Mucosa of stomach (tissue), 1 donor: Measurements from ENCODE around the gene ZMPSTE24.
"Not testable (repeated sequence)": the region's sequence is repeated elsewhere in the genome, so short reads cannot be mapped to it uniquely, and the experiment has no call there.

ENCODE experiments used
- H3K27me3 ChIP-seq: one replicate; pipeline ENCODE4 v1.7.0; 2013; ENCODE audit warnings: mild to moderate bottlenecking, low read length; ENCODE audit not compliant: control insufficient read depth, insufficient read depth
- H3K36me3 ChIP-seq: one replicate; pipeline ENCODE4 v1.7.0; 2013; ENCODE audit warnings: low read length; ENCODE audit not compliant: control insufficient read depth, insufficient read depth
- H3K4me1 ChIP-seq: one replicate; pipeline ENCODE4 v1.7.0; 2013; ENCODE audit warnings: mild to moderate bottlenecking, low read length; ENCODE audit not compliant: control insufficient read depth, insufficient read depth
- H3K4me3 ChIP-seq: one replicate; pipeline ENCODE4 v1.7.0; 2013; ENCODE audit warnings: low read length
- H3K9ac ChIP-seq: one replicate; pipeline ENCODE4 v1.7.0; 2013; ENCODE audit warnings: mild to moderate bottlenecking, low read length, moderate library complexity
- H3K9me3 ChIP-seq: one replicate; pipeline ENCODE4 v1.7.0; 2013; ENCODE audit warnings: mild to moderate bottlenecking, low read length, moderate library complexity; ENCODE audit not compliant: control insufficient read depth
- donor health status: Pancreatic carcinoma.

The ZMPSTE24 gene

GRCh38 chr1:40315795-40316594 lies 58.0 kb downstream of the ZMPSTE24 start:
- Histone ChIP-seq H3K9me3 (no peaks in the 10 kb centered on the region), H3K4me3 (peak overlapping the region; percentile 6), H3K9ac (peak overlapping the region; percentile 22), H3K4me1 (peaks cover 34% of the 10 kb centered on the region), H3K36me3 (no peaks in the 10 kb centered on the region), H3K27me3 (peaks cover 31% of the 10 kb centered on the region)

DNA sequence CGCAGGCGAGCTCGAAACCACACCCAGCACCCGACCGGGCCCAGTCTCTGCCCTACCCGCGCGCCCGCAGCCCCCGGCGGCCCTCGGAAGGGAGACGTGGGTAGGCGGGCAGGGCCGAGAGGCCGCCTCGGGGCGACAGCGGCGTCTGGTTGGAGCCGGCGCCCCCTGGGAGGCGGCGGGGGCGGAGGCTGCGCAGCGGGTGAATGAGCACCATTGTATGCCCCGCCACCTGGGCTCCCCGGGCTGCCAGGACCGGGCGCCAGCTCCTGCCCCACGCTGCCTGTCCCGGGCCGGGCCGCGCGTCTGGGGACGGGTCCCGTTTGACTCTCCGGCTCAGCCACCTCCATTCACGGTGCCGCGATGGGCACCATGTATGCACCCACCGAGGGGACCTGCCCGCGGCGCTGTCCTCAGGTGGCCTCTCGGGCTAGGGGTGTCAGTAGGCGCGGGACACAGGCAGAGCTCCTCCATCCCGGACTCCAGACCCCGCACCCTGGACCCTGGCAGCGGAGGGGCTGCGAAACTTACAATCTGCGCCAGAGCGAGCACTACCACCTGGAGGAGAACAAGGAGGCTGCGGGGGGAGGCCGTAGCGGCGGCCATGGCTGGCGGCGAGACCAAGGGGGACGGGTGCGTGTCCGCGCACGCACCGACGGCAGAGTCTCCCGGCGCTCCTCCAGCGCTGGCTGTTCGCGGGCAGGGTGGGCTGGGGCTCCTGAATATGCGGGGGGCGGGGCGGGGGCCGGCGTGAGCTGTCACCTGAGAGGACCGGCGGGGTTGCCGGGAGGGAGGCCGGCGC lies 58.8 kb downstream of the ZMPSTE24 start, which contains the start of gene COL9A2:
TSS of gene COL9A2 (minus strand) at position 692 of the 799 bp plus-strand sequence. CDS start at position 603, 89 bp downstream.
- Histone ChIP-seq H3K4me3 (peak within 1 kb of the TSS; percentile 6), H3K9me3 (no peaks in the 10 kb centered on the region), H3K4me1 (peaks cover 31% of the 10 kb centered on the region), H3K27me3 (peaks cover 31% of the 10 kb centered on the region), H3K36me3 (no peaks in the 10 kb centered on the region), H3K9ac (peak within 1 kb of the TSS; percentile 22)

DNA sequence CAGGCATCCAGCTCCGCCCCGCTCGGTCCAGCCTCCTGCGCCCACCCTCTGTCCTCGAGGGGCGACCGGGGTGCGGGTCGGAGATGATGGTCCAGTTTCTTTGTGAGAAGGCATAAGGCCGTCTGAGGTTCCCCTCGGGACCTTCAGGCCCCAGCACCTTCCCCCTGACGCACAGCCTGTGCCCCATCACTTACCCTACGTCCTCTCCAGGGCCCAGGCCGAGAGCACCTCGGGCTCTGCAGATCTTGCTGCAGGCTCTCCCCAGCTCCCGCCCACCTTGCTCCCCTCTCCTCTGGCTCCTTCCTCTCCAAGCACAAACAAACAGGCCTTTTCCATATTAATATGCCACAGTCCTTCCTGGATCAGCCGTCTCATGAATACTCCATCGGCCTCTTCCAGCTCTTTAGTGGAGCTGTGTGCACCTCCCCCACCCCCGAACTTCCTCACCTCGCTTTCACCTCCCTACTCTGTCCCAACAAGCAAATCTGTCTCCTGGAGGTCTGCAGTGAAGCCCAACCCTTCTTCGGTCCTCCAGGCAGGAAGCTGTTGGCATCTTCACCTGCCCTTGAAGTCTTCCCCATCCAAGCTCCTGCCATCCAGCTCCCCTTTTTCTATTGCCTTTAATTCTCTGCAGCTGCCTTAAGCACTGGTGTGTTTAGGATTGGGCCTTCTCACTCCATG lies 59.5 kb downstream of the ZMPSTE24 start:
- no peak overlapping the region for H3K4me3 ChIP-seq
- H3K4me1 ChIP-seq = peaks cover 23% of the 10 kb centered on the region
- no peaks in the 10 kb centered on the region for H3K9me3 ChIP-seq
- H3K27me3 ChIP-seq = peaks cover 31% of the 10 kb centered on the region
- H3K9ac ChIP-seq = no peak overlapping the region
- H3K36me3 ChIP-seq = no peaks in the 10 kb centered on the region

DNA sequence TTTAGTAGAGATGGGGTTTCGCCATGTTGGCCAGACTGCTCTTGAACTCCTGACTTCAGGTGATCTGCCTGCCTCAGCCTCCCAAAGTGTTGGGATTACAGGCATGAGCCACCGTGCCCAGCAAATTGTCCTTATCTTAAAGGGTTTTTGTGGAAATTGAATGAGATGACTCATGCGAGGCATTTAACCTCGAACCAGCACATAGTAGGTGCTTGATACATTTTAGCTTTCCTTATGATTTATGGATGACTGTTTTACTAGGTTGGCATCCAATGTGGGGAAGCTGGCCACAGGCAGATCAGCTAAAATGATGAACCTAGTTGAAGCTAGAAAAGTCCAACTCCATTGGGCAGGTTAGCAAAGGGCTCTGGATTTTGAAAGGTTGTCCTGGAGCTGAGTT lies 60.4 kb downstream of the ZMPSTE24 start:
- Histone ChIP-seq H3K27me3 (peaks cover 31% of the 10 kb centered on the region), H3K36me3 (no peaks in the 10 kb centered on the region), H3K9me3 (no peaks in the 10 kb centered on the region), H3K4me1 (peaks cover 17% of the 10 kb centered on the region), H3K9ac (no peak overlapping the region), H3K4me3 (no peak overlapping the region)

GRCh38 chr1:40318970-40319621 lies 61.1 kb downstream of the ZMPSTE24 start:
- Histone ChIP-seq H3K4me3 (no peak overlapping the region), H3K4me1 (peaks cover 17% of the 10 kb centered on the region), H3K9me3 (no peaks in the 10 kb centered on the region), H3K9ac (no peak overlapping the region), H3K27me3 (peaks cover 31% of the 10 kb centered on the region), H3K36me3 (no peaks in the 10 kb centered on the region)

GRCh38 chr1:40331403-40331802 lies 73.4 kb downstream of the ZMPSTE24 start:
- H3K36me3 ChIP-seq, H3K27me3 ChIP-seq, H3K9me3 ChIP-seq: not testable (repeated sequence)

DNA sequence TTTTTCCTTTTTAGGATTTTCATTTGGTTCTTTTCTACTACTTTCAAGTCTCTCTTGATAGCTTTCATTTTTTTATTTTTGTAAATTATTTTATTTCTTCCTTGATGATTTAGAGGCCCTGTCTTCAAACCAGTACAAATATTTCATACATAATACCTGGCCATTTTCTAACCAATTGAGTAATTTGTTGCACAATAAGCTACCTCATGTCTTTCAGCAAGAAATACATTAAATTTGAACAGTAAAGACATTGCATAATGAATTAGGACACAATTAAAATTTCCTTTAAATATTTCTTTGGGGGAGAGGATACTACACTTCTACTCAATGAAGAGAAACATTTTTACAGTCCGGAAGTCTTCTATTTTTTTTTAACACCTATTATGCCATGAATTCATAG lies 74.7 kb downstream of the ZMPSTE24 start:
- Histone ChIP-seq H3K27me3 (no peaks in the 10 kb centered on the region), H3K4me3 (no peak overlapping the region), H3K36me3 (no peaks in the 10 kb centered on the region)

More at GRCh38 chr1:40331403-40331802, 73.4 kb downstream of the ZMPSTE24 start:
- H3K4me3 ChIP-seq, H3K4me1 ChIP-seq, H3K9ac ChIP-seq: not testable (repeated sequence)

DNA sequence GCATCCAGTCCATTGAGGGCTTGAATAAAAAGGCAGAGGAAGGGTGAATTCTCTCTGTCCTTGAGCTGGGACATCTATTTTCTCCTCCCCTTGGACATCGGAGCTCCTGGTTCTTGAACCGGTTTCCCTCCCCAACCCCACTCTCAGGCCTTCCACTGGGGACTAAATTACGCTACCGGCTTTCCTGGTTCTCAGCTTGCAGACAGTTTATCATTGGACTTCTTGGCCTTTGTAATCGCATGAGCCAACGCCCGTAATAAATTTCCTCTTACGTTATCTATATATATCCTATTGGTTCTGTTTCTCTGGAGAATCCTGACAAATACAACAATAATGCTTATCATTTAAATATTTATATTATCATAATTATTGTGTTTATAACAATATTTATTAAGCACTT lies 79.4 kb downstream of the ZMPSTE24 start:
- H3K27me3 ChIP-seq = no peaks in the 10 kb centered on the region
- no peaks in the 10 kb centered on the region for H3K9me3 ChIP-seq
- H3K9ac ChIP-seq = no peak overlapping the region
- H3K36me3 ChIP-seq = no peaks in the 10 kb centered on the region
- H3K4me3 ChIP-seq = no peak overlapping the region
- peaks cover 8% of the 10 kb centered on the region for H3K4me1 ChIP-seq

More for the DNA sequence above, 74.7 kb downstream of the ZMPSTE24 start:
- Histone ChIP-seq H3K4me1 (no peaks in the 10 kb centered on the region), H3K9ac (no peak overlapping the region), H3K9me3 (no peaks in the 10 kb centered on the region)

- Histone ChIP-seq H3K9ac (no peak overlapping the region), H3K4me1 (peaks cover 8% of the 10 kb centered on the region), H3K27me3 (no peaks in the 10 kb centered on the region), H3K9me3 (no peaks in the 10 kb centered on the region), H3K36me3 (no peaks in the 10 kb centered on the region), H3K4me3 (peak overlapping the region; percentile 23)
Observed at GRCh38 chr1:40338745-40339419, 80.8 kb downstream of the ZMPSTE24 start.

DNA sequence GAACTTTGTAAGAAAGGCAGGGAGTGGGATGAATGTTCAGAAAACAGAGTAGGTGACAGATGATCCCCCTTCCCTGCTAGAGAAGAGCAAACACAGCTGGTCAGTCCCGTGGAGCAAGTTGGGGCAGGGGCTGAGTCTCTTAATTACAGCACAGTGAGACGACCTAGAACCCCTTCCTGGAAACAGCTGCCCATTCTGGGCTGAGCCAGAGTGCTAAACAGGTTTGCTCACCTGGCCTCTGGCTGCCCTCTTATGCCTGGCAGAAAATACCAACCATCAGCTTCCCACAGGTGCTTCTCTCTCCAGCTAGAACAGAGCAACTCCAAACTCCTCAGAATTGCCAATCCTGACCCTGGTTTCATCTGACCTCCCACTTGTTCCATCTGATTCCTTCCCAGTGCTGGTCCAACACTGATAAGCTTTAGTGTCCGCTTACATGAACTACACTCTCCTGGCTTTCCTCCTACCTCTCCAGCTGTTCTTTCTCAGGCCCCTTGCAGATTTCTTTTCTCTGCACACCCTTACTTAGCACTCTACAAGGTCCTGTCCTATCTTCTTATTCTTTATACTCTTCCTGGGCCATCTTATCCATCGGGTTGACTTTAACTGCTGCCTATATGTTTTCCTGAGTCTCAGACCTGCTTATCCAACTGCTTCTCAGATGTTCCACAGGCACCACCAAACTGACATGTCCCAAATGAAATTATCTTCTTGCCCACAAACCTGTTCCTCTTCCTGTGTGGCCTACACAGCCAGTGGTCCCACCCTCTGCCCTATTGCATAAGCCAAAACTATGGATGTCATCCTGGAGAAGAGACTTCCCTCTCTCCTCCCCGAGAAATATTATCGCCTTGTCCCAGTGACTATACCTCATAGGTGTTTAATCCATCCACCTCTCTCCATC lies 81.6 kb downstream of the ZMPSTE24 start:
- H3K27me3 ChIP-seq = no peaks in the 10 kb centered on the region
- no peak overlapping the region for H3K4me3 ChIP-seq
- H3K36me3 ChIP-seq = no peaks in the 10 kb centered on the region
- H3K9ac ChIP-seq = no peak overlapping the region
- H3K4me1 ChIP-seq = peaks cover 8% of the 10 kb centered on the region
- H3K9me3 ChIP-seq = no peaks in the 10 kb centered on the region
